KOPT-K1 (cell line): Measurements from ENCODE around the gene PIGW.

Experiments used
- H3K27ac ChIP-seq: fragments of 200-600 bp; sonication (generic); 2 replicates; pipeline ENCODE4 v1.5.1; 2016; ENCODE audit warnings: antibody characterized with exemption, mild to moderate bottlenecking, low read depth, low read length; ENCODE audit not compliant: poor library complexity, severe bottlenecking
- H3K36me3 ChIP-seq: fragments of 200-600 bp; sonication (generic); 2 replicates; pipeline ENCODE4 v1.5.1; 2017; ENCODE audit warnings: antibody characterized with exemption, mild to moderate bottlenecking, low read length, moderate library complexity; ENCODE audit not compliant: insufficient read depth
- H3K9me3 ChIP-seq: fragments of 200-600 bp; sonication (generic); 2 replicates; pipeline ENCODE4 v1.5.1; 2017; ENCODE audit warnings: antibody characterized with exemption, low read length, mild to moderate bottlenecking; ENCODE audit not compliant: insufficient read depth, poor library complexity, severe bottlenecking

PIGW gene

DNA sequence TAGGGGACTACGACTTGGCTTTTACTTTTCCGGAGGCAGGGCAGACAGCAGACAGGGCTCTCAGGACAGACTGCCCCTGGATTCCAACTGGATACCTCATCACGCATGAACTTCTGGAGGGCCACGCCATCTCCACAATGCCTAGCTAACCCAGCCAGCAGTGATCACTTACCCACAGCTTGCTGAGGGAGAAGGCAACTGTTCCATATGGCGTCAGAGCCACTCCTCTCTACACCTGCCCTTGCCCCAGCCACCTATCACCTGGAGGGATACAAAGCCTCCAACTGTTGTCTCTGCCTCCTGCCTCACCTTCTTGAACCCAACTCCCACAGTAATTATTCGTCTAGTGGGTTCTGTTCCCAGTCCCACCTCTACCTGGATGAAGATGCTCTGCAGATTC, 8.9 kb upstream of the PIGW start:
- no peaks in the 10 kb centered on the region for H3K9me3 ChIP-seq
- no peak overlapping the region for H3K27ac ChIP-seq
- peaks cover 91% of the 10 kb centered on the region for H3K36me3 ChIP-seq

DNA sequence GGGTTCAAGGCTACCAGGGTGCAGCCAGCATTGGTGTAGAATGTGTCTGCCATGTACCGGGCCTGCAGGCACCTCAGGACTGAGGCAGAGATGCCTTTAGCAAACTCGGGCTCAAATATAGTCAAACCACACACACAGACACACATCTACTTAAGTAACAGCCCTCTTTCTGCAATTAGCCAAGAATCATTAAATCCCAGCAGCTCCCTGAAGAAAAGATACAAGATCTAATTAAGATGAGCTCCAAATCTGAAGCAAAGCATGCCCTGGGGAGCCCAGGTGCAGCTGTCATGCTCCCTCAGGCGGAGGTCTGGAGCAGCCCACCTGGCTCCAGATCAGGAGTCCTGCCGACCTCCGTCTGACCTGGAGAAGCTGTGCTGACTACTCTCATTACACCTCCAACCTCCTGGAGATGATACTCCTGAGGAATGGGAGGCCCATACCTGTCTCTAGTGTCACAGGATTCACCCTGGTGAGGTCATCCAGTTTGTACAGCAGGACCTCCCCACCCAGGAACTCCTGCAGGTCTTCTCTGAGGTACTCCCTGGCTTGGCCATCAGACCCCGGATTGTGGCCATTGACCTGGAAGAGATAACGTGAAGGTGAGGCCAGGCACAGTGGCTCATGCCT, 7.1 kb upstream of the PIGW start:
- Histone ChIP-seq H3K9me3 (no peaks in the 10 kb centered on the region), H3K27ac (no peak overlapping the region), H3K36me3 (peaks cover 87% of the 10 kb centered on the region)

DNA sequence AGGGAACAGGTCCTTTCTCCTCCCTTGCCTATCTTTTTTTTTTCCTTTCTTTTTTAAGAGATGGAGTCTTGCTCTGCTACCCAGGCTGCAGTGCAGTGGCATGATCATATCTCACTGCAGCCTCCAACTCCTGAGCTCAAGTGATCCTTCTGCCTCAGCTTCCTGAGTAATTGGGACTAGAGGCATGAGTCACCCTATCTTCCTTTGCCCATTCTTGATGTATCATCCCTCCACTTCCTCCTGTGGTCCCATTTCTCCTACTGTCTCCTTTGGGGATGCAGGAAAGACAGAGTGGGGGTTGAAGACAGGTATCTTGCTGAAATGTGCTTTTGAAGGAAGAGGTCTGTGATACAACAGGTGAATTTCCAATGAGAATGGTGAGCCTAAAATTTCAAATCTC, 5.7 kb upstream of the PIGW start:
- no peaks in the 10 kb centered on the region for H3K9me3 ChIP-seq
- peaks cover 84% of the 10 kb centered on the region for H3K36me3 ChIP-seq
- H3K27ac ChIP-seq: no peak overlapping the region

DNA sequence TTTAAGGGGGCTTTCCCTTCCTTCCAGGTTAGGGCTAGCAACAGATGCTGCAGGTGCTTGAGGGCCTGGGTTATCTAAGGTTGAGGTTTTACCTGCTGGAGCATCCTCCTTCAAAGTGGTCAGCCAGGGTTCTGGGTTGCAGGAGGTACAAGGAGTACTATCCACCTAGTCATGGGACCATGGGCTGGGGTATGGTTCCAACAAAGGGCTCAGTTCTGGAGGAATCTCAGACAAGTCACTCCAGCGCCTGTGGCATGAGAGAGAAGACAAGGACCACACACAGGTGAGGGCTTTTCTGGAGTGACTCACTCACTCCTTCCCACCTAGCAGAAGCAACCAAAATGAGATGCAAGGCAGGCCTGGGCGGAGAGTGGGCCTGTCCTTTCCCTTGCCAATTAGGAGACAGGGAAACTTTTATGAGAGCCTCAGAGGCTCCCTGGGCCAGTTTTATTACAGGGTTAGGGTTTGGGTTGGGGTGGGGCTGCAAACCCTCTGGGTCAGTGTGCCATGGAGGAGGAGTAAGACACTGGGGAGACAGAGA, 2.3 kb upstream of the PIGW start:
- no peak overlapping the region for H3K27ac ChIP-seq
- H3K9me3 ChIP-seq: no peaks in the 10 kb centered on the region
- peaks cover 60% of the 10 kb centered on the region for H3K36me3 ChIP-seq

DNA sequence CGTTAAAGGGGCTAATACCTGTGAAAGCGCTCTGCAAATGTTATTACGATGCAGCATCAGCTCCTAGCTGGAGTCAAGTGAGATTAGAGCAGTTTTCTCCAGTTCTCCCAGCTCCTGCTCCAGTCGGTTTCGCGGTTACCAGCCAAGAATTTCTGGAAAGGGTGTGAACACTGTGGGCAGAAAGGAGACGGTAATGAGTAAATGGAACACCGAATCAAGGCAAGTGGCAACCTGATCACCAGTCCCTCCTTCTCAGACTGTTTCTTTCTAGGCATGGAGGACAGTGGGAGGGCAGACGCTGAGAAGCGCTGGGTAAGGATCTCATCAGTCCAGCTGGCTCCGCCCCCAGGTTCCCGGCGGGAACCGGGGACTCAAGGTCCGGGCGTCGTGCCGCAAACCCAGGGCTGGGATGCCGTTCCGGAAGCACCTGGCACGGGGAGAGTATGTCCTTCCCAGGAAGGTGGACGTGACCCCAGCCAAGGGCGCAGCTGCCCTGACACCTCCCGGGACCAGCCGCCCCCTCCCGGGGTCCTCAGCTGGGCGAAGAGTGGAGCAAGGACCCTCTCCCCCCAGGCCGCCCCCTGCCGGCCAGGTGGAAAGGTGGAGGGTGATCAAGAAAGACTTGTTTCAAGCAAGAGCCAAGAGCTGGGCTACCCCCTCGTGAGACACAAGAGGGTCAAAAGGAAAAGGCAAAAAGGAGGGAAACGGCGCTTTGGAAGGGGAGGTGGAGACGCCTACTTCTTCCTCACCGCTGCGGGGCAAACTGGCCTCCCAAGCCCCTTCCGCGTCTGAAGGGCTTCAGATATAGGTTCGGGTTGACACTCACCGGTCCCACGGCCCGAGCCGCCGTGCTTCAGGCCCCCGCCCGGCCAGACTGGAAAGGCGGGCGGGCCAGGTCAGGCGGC, 600 bp upstream of the PIGW start:
- Histone ChIP-seq H3K27ac (peak overlapping the region; percentile 95), H3K36me3 (peaks cover 53% of the 10 kb centered on the region), H3K9me3 (no peaks in the 10 kb centered on the region)

DNA sequence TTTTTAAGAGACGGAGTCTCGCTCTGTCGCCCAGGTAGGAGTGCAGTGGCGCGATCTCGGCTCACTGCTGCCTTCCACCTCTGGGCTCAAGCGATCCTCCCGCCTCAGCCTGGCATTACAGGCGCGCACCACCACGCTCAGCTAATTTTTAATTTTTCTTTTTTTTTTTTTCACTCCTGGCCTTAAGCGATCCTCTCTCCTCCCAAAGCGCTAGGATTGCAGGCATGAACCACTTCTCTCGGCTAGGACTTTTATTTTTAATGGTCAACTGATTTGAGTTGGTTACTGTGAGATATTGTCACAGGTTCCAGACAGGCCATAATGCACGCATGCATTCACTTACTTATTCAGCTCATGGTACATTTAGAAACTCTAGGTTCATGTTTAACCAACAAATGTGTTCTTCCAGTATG, 888 bp downstream of the PIGW start:
- Histone ChIP-seq H3K27ac (peak overlapping the region; percentile 95), H3K36me3 (peaks cover 55% of the 10 kb centered on the region)

DNA sequence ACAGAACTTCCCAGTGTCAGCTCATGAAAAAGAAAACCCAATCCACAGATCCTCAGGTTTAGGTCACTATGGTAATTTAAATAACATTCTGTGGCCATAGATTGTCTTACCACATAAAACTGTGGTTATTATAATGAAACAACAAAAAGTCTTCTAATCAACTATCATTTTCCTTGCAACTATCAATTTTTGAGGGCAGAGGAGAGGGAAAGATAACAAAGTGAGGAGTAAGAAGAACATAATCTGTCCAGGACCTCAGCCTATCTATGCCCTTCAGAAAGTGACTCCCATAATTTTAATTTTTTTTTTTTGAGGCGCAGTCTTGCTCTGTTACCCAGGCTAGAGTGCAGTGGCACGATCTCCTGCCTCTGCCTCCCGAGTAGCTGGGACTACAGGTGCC, 5.9 kb downstream of the PIGW start:
- Histone ChIP-seq H3K9me3 (no peaks in the 10 kb centered on the region), H3K27ac (no peak overlapping the region), H3K36me3 (peaks cover 32% of the 10 kb centered on the region)

More for the DNA sequence above, 888 bp downstream of the PIGW start:
- H3K9me3 ChIP-seq: no peaks in the 10 kb centered on the region

DNA sequence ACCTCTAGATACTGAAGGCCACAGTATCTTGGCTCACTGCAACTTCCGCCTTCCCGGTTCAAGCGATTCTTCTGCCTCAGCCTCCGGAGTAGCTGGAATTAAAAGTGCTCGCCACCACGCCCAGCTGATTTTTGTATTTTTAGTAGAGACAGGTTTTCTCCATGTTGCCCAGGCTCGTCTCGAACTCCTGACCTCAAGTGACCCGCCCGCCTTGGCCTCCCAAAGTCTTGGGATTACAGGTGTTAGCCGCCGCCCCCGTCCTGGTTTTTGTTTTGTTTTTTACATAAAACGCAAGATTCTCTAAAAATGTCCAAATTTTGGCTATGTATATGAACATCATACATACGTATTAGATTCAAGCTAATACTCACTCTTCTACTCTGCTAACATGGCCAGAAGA, 8.0 kb downstream of the PIGW start:
- Histone ChIP-seq H3K36me3 (peaks cover 34% of the 10 kb centered on the region), H3K27ac (no peak overlapping the region), H3K9me3 (no peaks in the 10 kb centered on the region)

DNA sequence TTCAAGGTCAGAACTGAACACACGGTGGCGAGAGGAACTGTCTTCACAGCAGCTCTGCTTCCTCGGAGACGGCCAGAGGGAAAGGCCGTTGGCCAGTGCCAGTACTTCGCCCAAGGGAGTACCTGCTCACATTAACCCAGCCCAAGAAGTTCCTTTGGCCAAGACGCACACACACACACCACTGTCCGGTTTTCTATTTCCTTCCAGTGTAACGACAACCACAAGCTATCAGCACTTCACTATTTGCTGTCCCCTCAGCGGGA, 9.2 kb downstream of the PIGW start:
- Histone ChIP-seq H3K36me3 (peaks cover 32% of the 10 kb centered on the region), H3K9me3 (no peaks in the 10 kb centered on the region), H3K27ac (peak overlapping the region; percentile 89)

DNA sequence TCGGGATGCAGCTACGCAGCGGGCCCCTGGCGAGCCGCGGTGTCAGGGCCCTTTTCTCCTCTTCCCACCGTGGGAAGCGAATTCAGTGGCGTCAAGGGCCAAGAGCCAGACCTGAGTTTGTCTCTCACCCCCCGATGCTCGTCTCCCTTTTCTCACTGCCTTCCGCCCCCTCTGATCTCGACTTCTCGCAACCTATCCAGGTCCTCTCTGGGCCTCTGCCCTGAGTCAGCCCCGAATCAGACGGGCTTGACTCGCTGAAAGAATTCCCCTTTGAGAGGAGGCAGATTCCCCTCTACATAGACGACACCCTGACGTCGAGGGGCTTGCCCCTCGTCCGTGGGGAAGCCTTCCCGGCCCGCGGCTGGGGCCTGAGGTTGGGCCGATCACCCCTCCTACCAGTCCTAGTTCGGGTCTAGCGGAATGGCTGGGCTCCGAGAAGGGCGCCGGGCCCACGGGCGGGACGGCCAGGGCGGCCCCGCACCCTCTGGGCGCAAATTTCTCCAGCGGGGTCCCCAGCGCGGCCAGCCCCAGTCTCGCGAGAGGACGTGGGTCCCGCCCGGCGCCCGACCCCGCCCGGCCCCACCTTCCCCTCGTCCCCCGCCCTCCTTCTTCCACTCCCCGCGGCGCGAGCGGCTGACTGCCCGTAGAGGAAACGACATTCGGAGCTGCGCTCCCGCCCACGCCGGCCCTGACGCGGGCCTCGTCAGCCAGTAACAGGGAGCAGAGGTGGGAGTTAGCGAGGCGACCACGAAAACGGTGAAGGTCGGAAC, 9.7 kb downstream of the PIGW start, which contains the start of gene GGNBP2:
Gene GGNBP2 (plus strand): TSS at position 613 of the 770 bp plus-strand sequence. CDS start 806 bp downstream, outside the sequence.
- no peaks in the 10 kb centered on the region for H3K9me3 ChIP-seq
- H3K36me3 ChIP-seq: peaks cover 34% of the 10 kb centered on the region
- H3K27ac ChIP-seq: peak within 1 kb of the TSS; percentile 89

DNA sequence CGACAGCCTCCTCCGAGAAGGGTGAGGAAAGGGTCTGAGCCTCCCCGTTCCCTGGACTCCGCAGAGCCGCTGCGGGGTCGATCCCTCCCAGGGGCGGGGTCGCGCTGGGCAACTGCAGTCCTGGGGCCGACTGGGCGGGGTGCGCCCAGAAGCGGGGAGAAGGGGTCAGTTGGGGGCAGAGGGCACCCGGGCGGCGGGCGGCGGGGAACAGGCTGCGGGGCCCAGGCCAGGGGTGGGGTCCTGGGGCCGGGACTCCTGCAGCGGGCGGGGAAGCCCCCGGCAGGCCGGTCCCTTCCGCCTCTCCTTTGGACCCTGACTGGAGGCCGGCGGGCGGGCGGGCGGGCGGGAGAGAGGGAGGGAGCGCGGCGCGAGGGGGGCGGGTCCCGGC, 10.3 kb downstream of the PIGW start:
- Histone ChIP-seq H3K9me3 (no peaks in the 10 kb centered on the region), H3K27ac (peak overlapping the region; percentile 89), H3K36me3 (peaks cover 34% of the 10 kb centered on the region)

DNA sequence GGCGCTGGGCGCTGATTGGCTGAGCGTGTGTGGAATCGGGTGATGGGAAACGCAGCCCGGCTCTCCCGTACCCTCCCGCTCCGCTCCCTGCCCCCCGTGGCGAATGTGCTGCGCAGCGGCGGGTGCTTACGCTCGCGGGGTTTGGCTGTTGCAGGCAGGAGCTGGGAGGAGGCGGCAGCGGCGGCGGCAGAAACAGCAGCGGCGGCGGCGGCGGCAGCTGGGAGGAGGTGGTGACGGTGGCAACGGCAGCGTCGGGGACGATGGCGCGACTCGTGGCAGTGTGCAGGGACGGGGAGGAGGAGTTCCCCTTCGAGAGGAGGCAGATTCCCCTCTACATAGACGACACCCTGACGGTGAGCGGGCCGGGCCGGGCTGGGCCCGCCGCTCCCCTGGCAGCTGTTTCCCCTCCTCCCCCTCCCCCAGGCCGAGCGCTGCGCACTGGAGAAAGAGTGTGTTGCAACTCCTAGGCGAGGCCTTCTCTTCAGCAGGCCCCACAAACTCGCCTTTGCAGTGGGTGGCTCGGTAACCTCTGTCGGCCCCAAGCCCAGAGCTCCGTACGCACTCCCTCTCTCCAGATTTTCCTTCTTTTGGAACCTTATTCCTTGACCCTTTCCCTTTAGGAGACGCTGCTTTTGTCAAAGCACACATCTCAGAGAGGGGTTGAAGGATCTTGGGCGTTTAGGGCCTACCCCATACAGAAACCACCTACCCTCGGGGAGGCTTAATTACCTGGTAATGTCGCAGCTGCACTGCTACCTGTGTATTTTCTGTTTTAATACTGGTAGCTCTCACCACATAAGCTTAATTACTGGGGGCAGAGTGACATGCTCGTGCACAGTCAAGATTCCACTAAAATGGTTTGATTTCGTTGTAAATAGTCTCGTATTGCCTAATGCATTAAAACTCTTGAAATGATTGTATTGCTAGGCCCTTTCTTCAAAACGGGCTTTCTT, 11.0 kb downstream of the PIGW start:
- Histone ChIP-seq H3K36me3 (peaks cover 33% of the 10 kb centered on the region), H3K27ac (peak overlapping the region; percentile 89), H3K9me3 (no peaks in the 10 kb centered on the region)

DNA sequence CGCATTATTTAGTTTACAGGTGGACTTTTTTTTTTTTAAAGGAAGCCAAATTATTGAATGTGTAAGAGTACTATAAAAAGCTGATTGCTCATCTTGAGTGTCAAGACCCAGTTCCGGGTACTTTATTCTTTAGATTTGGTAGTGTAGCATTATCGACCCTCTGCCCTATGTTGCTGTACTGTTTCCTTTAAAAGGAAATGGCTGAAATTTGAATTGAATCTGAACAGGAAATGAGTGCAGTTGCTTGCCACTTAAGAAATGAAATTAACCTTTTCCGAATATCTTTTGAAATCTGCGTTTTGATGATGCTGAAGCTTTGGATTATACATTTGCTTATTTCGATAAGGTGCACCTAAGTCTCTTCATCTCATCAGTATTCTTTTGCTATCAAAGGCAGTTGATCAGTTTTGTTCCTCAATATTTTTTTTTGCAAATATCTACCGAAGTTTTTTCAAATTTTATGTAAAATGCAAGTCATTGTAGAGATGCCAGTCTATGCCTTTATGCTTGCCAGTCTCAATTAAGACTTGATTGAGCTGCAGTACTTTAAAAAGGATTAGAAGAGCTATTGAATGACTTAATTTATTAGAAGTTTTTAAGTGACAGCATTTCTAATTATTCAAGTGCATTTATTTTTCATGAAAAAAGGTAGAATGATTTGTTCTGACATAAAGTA, 11.8 kb downstream of the PIGW start:
- Histone ChIP-seq H3K36me3 (peaks cover 41% of the 10 kb centered on the region), H3K9me3 (no peaks in the 10 kb centered on the region), H3K27ac (peak overlapping the region; percentile 89)

DNA sequence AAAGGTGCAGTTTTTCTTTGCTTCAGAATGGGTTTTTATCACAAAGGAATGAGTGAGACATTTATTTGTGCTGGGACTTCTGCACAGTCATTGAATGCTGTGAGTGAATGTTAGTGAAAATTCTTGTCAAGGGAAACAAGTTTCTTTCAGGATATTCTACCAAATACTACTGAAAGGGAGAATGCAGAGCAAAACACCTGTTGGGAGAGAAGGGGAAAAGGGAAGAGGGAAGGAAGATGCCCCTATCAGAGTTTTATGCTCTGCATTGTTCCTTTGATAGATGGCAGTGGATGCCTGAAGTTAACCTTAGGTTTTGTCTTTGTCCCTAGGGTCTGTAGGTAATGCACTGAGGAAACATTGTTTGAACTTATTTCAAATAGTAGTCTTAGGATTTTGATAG, 13.0 kb downstream of the PIGW start:
- H3K27ac ChIP-seq: no peak overlapping the region
- H3K36me3 ChIP-seq: peaks cover 51% of the 10 kb centered on the region

More for the DNA sequence above, 13.0 kb downstream of the PIGW start:
- no peaks in the 10 kb centered on the region for H3K9me3 ChIP-seq
